SK-N-MC (cell line): ENCODE measurements around the gene HM13.
"Not testable (repeated sequence)": the region's sequence is repeated elsewhere in the genome, so short reads cannot be mapped to it uniquely, and the experiment has no call there.

Experiments
- DNase-seq: peaks from one replicate; pipeline ENCODE4 v3.0.0-alpha.2; 2011; ENCODE audit warnings: low read depth, low spot score
- H3K27ac ChIP-seq: fragments of 200-600 bp; sonication (generic); 2 replicates; pipeline ENCODE4 v1.5.1; 2016; ENCODE audit warnings: mixed run types
- H3K36me3 ChIP-seq: fragments of 200-600 bp; sonication (generic); 2 replicates; pipeline ENCODE4 v1.6.1; 2017; ENCODE audit warnings: antibody characterized with exemption, low read length, mixed read lengths; ENCODE audit not compliant: insufficient read depth
- H3K4me3 ChIP-seq: fragments of 200-600 bp; sonication (generic); 2 replicates; pipeline ENCODE4 v1.5.1; 2016
- H3K9ac ChIP-seq: fragments of 200-600 bp; sonication (generic); 2 replicates; pipeline ENCODE4 v1.8.0; 2017; ENCODE audit warnings: mixed run types, mixed read lengths; ENCODE audit not compliant: insufficient read length
- H3K9me3 ChIP-seq: fragments of 200-600 bp; sonication (generic); 2 replicates; pipeline ENCODE4 v1.6.1; 2017; ENCODE audit warnings: low read depth, mild to moderate bottlenecking, antibody characterized with exemption, low read length, moderate library complexity, mixed read lengths
- EZH2 ChIP-seq: fragments of 200-600 bp; sonication (generic); IDR thresholded peaks from one replicate; pipeline ENCODE4 v1.6.1; 2017; ENCODE audit warnings: antibody characterized with exemption
- FOXP2 ChIP-seq: optimal IDR thresholded peaks from 2 replicates; pipeline ENCODE3; 2011; ENCODE audit warnings: mild to moderate bottlenecking, moderate library complexity; ENCODE audit not compliant: insufficient read depth; ENCODE audit errors: extremely low read length, control extremely low read depth
- POLR2AphosphoS5 ChIP-seq: IDR thresholded peaks from 2 replicates; pipeline ENCODE4 v1.6.1; 2012; ENCODE audit warnings: mild to moderate bottlenecking, low read depth, low read length, borderline replicate concordance

The HM13 gene

GRCh38 chr20:31544600-31544999 is 30.4 kb downstream of the HM13 start:
- DNase-seq, result no peak
- H3K9ac ChIP-seq, result no peak overlapping the region
- peak overlapping the region; percentile 81; the same call in 1 of the 2 replicates for H3K27ac ChIP-seq
- no peak overlapping the region for H3K4me3 ChIP-seq
- peaks cover 38% of the 10 kb centered on the region for H3K36me3 ChIP-seq
- H3K9me3 ChIP-seq, result no peaks in the 10 kb centered on the region
- TF ChIP-seq POLR2AphosphoS5 (no peak), EZH2 (no peak), FOXP2 (no peak)

DNA sequence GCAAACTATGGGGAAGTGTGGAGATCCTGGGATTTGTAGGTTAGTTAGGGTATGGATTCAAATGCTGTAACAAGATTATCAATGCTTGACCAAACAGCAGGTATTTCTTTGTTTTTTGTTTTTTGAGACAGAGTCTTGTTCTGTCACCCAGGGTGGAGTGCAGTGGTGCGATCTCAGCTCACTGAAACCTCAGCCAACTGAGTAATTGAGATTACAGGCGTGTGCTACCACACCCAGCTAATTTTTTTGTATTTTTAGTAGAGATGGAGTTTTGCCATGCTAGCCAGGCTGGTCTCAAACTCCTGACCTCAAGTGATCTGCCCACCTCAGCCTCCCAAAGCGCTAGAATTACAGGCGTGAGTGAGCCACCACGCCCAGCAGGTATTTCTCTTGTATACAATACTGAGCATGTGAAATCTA is 31.4 kb downstream of the HM13 start:
- H3K9me3 ChIP-seq, DNase-seq: not testable (repeated sequence)
- peaks cover 43% of the 10 kb centered on the region for H3K36me3 ChIP-seq

GRCh38 chr20:31547017-31547675 is 32.9 kb downstream of the HM13 start:
- Histone ChIP-seq H3K27ac (peak overlapping the region; percentile 87), H3K9ac (peak overlapping the region; percentile 98), H3K9me3 (no peaks in the 10 kb centered on the region), H3K36me3 (peaks cover 53% of the 10 kb centered on the region), H3K4me3 (peak overlapping the region; percentile 80)
- no peak for TF ChIP-seq FOXP2
- TF ChIP-seq POLR2AphosphoS5, result peak; percentile 90
- DNase-seq, result no peak

More for the DNA sequence above, 31.4 kb downstream of the HM13 start:
- not testable (repeated sequence) for H3K9ac ChIP-seq, H3K27ac ChIP-seq, H3K4me3 ChIP-seq

DNA sequence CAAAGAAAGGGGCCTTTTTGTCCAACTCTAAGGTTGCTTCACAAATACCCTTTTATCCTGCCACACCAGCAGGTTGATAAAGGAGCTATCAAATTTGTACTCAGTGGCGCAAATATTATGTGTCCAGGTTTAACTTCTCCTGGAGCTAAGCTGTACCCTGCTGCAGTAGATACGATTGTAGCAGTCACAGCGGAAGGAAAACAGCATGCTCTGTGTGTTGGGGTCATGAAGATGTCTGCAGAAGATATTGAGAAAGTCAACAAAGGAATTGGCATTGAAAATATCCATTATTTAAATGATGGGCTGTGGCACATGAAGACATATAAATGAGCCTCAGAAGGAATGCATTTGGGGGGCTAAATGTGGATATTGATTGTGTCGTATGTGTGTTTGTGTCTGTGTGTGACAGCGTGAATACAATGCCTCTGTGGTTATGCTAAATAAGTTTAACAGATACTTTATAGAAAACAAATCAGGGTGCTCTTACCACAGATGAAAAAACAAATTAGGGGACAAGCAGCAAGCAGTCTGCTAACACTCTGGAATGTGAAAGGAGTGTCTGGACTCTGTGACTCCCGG is 33.6 kb downstream of the HM13 start:
- no peak for DNase-seq
- no peaks in the 10 kb centered on the region for H3K9me3 ChIP-seq
- peaks cover 55% of the 10 kb centered on the region for H3K36me3 ChIP-seq
- TF ChIP-seq EZH2 (no peak), POLR2AphosphoS5 (no peak; the same call in 1 of the 2 replicates)
- peak overlapping the region; percentile 80 for H3K4me3 ChIP-seq
- peak overlapping the region; percentile 98 for H3K9ac ChIP-seq
- H3K27ac ChIP-seq, result peak overlapping the region; percentile 87

GRCh38 chr20:31548820-31549512 is 34.7 kb downstream of the HM13 start:
- Histone ChIP-seq H3K27ac (no peak overlapping the region), H3K9ac (peak overlapping the region; percentile 98), H3K36me3 (peaks cover 61% of the 10 kb centered on the region), H3K4me3 (peak overlapping the region; percentile 80), H3K9me3 (no peaks in the 10 kb centered on the region)
- TF ChIP-seq POLR2AphosphoS5 (no peak; the same call in 1 of the 2 replicates), EZH2 (no peak), FOXP2 (no peak)
- DNase-seq, result no peak

DNA sequence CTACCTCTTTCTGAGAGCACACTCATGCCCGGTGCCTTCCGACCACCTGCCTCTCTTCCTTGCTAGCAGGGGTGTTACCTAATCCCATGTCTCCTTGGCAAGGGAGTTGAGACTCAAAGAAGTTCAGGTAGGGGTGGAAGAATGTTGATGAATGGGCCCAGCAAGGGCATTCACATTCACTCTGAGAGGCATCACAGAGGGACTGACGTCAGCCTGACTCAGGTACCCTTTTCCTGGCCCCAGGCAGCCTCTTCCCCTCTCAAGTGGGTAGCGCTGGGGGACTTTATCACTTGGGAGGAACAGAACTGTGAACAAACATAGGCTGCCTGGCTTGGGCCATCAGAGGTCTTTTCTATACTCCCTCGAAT is 35.3 kb downstream of the HM13 start:
- Histone ChIP-seq H3K9ac (no peak overlapping the region), H3K9me3 (no peaks in the 10 kb centered on the region), H3K36me3 (peaks cover 61% of the 10 kb centered on the region), H3K4me3 (no peak overlapping the region), H3K27ac (no peak overlapping the region)
- DNase-seq, result no peak
- TF ChIP-seq POLR2AphosphoS5 (no peak), EZH2 (no peak), FOXP2 (no peak)

DNA sequence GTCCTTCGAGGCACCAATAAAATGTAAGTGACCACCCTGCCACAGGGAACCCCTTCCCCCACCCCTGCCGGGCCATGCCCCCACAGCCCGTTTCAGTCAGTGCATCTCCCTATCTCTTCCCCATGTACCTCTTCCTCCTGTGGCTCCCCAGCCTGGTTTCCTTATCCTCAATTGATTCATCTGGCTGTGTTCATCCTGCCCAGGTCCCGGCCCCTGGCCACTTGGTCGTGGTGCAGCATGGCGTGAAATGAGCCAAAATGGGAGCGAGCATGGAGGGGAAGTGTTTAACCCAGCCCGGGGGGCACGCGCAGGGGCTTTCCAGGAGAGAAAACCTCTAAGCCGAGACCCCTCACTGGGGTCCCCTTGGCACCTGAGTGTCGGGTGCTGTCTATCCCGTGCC is 35.9 kb downstream of the HM13 start:
- Histone ChIP-seq H3K36me3 (peaks cover 59% of the 10 kb centered on the region), H3K9ac (no peak overlapping the region), H3K9me3 (no peaks in the 10 kb centered on the region), H3K4me3 (no peak overlapping the region), H3K27ac (no peak overlapping the region)
- TF ChIP-seq EZH2 (no peak), FOXP2 (no peak), POLR2AphosphoS5 (no peak)
- DNase-seq, result no peak

GRCh38 chr20:31551163-31552081 is 37.2 kb downstream of the HM13 start:
- TF ChIP-seq EZH2 (no peak), POLR2AphosphoS5 (peak; percentile 7; the same call in 1 of the 2 replicates)
- Histone ChIP-seq H3K4me3 (no peak overlapping the region), H3K9me3 (no peaks in the 10 kb centered on the region), H3K36me3 (peaks cover 59% of the 10 kb centered on the region), H3K27ac (no peak overlapping the region), H3K9ac (no peak overlapping the region)
- DNase-seq, result no peak
